HepG2 (cell line): ENCODE data around the gene TAF7. TPM values are rescaled to one million over a fixed set of nuclear protein-coding genes. Genes with fewer than 3 reads are reported as not detected.

Experiments used
- CBX1 ChIP-seq: IDR thresholded peaks from one replicate; pipeline ENCODE4 v1.6.1; 2016; ENCODE audit warnings: antibody characterized with exemption, low read depth
- CC2D1A ChIP-seq: sonication (generic); formaldehyde crosslinking; IDR thresholded peaks from 2 replicates; pipeline ENCODE4 v1.8.1; 2023; ENCODE audit warnings: mild to moderate bottlenecking, missing genetic modification reagents
- DMTF1 ChIP-seq: sonication (generic); formaldehyde crosslinking; IDR thresholded peaks from 2 replicates; pipeline ENCODE4 v1.4.0; 2020; ENCODE audit warnings: mild to moderate bottlenecking, missing genetic modification reagents
- GLMP ChIP-seq: sonication (generic); formaldehyde crosslinking; IDR thresholded peaks from 2 replicates; pipeline ENCODE4 v1.9.0; 2021; ENCODE audit warnings: missing genetic modification reagents, mild to moderate bottlenecking, borderline replicate concordance
- JUNB ChIP-seq: sonication (generic); formaldehyde crosslinking; IDR thresholded peaks from 2 replicates; pipeline ENCODE4 v1.8.0; 2022; ENCODE audit warnings: missing genetic modification reagents, mild to moderate bottlenecking, borderline replicate concordance
- KMT2B ChIP-seq: IDR thresholded peaks from 2 replicates; pipeline ENCODE4 v1.6.1; 2016; ENCODE audit warnings: missing genetic modification reagents, missing compliant biosample characterization
- MYC ChIP-seq: sonication (generic); formaldehyde crosslinking; IDR thresholded peaks from 2 replicates; pipeline ENCODE4 v1.9.0; 2021; ENCODE audit warnings: missing genetic modification reagents, borderline replicate concordance
- RNF2 ChIP-seq: fragments of 450-650 bp; conservative IDR thresholded peaks from 2 replicates; pipeline ENCODE4 v1.6.1; 2016; ENCODE audit warnings: low read depth
- SAP130 ChIP-seq: IDR thresholded peaks from 2 replicates; pipeline ENCODE4 v1.6.1; 2016; ENCODE audit warnings: low read depth
- TARDBP ChIP-seq: sonication (generic); formaldehyde crosslinking; IDR thresholded peaks from 2 replicates; pipeline ENCODE4 v1.8.0; 2022; ENCODE audit warnings: mild to moderate bottlenecking, missing genetic modification reagents
- ZHX1 ChIP-seq: sonication (generic); formaldehyde crosslinking; IDR thresholded peaks from 2 replicates; pipeline ENCODE4 v1.8.1; 2022; ENCODE audit warnings: low read depth, mild to moderate bottlenecking, missing genetic modification reagents
- ZNF124 ChIP-seq: sonication (generic); formaldehyde crosslinking; IDR thresholded peaks from 2 replicates; pipeline ENCODE4 v1.4.0; 2020; ENCODE audit warnings: missing genetic modification reagents
- ZNF543 ChIP-seq: sonication (generic); formaldehyde crosslinking; IDR thresholded peaks from 2 replicates; pipeline ENCODE4 v1.4.0; 2020; ENCODE audit warnings: mild to moderate bottlenecking, missing genetic modification reagents
- ZNF768 ChIP-seq: sonication (generic); formaldehyde crosslinking; IDR thresholded peaks from 2 replicates; pipeline ENCODE4 v1.4.0; 2020; ENCODE audit warnings: missing genetic modification reagents
- ZNF790 ChIP-seq: sonication (generic); formaldehyde crosslinking; IDR thresholded peaks from 2 replicates; pipeline ENCODE4 v1.8.0; 2022; ENCODE audit warnings: missing genetic modification reagents, mild to moderate bottlenecking, borderline replicate concordance
- polyA plus RNA-seq, 8 experiments: library from polyadenylated mRNA; depleted of rRNA in 3 of 8; stranded (reverse) in 7 of 8; unstranded in 1 of 8; fragments of >200 nt; fragmentation: Illumina TruSeq in 4 of 8; extraction: Trizol in 4 of 8; gene quantifications; 2 replicates each; pipeline versions ENCODE4 v1.2.1 to v1.2.3, GENCODE V29; 2011 to 2016; ENCODE audit warnings: low read depth in 4 of 8, missing spikeins in 1 of 8, mixed read lengths in 1 of 8; ENCODE audit not compliant: insufficient read depth in 1 of 8
- total RNA-seq, 5 experiments: library from RNA; depleted of rRNA; stranded (reverse); fragments of >200 nt; fragmentation: Illumina TruSeq; extraction: Trizol; gene quantifications; 2 replicates each; pipeline ENCODE4 v1.2.3, GENCODE V29; 2016; ENCODE audit warnings: low read depth in 1 of 5
- TF ChIP-seq, protein P1 (sequence below): IDR thresholded peaks from 2 replicates; pipeline ENCODE4 v1.6.1; 2012; ENCODE audit warnings: low read length, improper control_type of control experiment
- TF ChIP-seq, protein P2 (sequence below): IDR thresholded peaks from 2 replicates; pipeline ENCODE4 v1.6.1; 2016; ENCODE audit warnings: mild to moderate bottlenecking

Gene TAF7
- total and polyA plus RNA-seq, 2 of the 13 experiments (the other 11 are each of a cell fraction or from before 2014, with no cell fraction given) = 41.6 to 61.5 TPM

DNA sequence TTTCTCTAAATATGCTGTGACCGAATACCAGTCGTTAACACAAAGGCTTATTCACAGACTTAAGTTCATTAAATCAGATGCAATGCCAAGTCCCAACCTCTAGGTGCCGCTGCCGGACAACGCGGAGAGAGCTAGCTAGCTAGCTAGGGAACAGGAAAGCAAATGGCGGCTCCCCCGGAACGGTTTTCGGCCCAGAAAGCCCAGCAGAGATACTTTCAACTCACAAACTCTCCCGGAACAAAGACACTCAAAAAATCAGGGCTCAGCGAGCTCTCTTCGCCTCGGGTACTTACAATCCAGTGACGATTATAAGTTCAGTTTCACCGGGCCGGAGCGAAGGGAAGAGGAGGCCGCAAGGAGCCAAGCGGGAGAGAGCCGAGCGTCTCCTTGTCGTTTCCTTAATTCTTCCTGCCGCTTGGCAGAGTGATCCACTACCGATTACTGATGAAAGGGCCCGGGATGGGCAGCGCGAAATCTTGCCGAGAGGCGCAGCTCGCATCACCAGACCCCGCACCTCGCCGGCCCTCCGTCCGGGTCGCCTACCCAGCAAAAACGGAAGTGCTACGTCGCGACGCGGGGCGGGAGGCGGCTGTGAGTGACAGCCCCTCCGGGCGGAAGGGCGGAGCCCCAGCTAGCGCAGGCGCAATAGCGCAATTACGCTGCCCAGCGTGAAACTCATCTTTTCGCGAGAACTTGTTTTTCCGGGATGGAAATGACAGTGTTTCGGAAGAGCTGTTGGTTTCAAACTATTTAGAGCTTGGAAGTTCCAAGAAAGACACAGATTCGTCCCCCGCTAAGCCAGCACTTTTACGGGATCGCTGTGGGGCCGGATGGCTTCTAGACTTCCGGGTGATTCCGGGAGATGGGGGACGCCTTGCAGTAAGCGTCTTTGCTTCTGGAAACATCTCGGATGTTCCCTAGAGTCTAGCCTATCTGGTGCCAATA, at the start of gene TAF7 (continued):
- TF ChIP-seq SAP130 (CRISPR knock-in tag) (peak; percentile 85), ZNF790 (CRISPR knock-in tag) (no peak), ZNF124 (CRISPR knock-in tag) (peak; percentile 44; the same call in 1 of the 2 replicates), ZNF543 (CRISPR knock-in tag) (peak; percentile 80), MYC (CRISPR knock-in tag) (peak; percentile 52; the same call in 1 of the 2 replicates), KMT2B (CRISPR knock-in tag) (peak; percentile 77), DMTF1 (peak; percentile 91; the same call in 1 of the 2 replicates), CC2D1A (CRISPR knock-in tag) (no peak), ZHX1 (no peak), CBX1 (peak; percentile 54), GLMP (no peak), TARDBP (no peak; the same call in 1 of the 2 replicates), ZNF768 (CRISPR knock-in tag) (peak; percentile 61; the same call in 1 of the 2 replicates), JUNB (CRISPR knock-in tag) (no peak), RNF2 (peak; percentile 61; the same call in 1 of the 2 replicates)
- TF ChIP-seq, protein P1, sequence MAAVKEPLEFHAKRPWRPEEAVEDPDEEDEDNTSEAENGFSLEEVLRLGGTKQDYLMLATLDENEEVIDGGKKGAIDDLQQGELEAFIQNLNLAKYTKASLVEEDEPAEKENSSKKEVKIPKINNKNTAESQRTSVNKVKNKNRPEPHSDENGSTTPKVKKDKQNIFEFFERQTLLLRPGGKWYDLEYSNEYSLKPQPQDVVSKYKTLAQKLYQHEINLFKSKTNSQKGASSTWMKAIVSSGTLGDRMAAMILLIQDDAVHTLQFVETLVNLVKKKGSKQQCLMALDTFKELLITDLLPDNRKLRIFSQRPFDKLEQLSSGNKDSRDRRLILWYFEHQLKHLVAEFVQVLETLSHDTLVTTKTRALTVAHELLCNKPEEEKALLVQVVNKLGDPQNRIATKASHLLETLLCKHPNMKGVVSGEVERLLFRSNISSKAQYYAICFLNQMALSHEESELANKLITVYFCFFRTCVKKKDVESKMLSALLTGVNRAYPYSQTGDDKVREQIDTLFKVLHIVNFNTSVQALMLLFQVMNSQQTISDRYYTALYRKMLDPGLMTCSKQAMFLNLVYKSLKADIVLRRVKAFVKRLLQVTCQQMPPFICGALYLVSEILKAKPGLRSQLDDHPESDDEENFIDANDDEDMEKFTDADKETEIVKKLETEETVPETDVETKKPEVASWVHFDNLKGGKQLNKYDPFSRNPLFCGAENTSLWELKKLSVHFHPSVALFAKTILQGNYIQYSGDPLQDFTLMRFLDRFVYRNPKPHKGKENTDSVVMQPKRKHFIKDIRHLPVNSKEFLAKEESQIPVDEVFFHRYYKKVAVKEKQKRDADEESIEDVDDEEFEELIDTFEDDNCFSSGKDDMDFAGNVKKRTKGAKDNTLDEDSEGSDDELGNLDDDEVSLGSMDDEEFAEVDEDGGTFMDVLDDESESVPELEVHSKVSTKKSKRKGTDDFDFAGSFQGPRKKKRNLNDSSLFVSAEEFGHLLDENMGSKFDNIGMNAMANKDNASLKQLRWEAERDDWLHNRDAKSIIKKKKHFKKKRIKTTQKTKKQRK = no peak
- TF ChIP-seq, protein P2, sequence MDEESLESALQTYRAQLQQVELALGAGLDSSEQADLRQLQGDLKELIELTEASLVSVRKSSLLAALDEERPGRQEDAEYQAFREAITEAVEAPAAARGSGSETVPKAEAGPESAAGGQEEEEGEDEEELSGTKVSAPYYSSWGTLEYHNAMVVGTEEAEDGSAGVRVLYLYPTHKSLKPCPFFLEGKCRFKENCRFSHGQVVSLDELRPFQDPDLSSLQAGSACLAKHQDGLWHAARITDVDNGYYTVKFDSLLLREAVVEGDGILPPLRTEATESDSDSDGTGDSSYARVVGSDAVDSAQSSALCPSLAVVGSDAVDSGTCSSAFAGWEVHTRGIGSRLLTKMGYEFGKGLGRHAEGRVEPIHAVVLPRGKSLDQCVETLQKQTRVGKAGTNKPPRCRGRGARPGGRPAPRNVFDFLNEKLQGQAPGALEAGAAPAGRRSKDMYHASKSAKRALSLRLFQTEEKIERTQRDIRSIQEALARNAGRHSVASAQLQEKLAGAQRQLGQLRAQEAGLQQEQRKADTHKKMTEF (CRISPR knock-in tag) = peak; percentile 83
